IPS DF 19.7 (cell line): ENCODE data around the gene SHISAL2B.
"Not testable (repeated sequence)": the region's sequence is repeated elsewhere in the genome, so short reads cannot be mapped to it uniquely, and the experiment has no call there.

ENCODE experiments used
- DNase-seq: peaks from one replicate; pipeline ENCODE4 v3.0.0-alpha.2; 2013; ENCODE audit warnings: low read depth, low spot score

The SHISAL2B gene

DNA sequence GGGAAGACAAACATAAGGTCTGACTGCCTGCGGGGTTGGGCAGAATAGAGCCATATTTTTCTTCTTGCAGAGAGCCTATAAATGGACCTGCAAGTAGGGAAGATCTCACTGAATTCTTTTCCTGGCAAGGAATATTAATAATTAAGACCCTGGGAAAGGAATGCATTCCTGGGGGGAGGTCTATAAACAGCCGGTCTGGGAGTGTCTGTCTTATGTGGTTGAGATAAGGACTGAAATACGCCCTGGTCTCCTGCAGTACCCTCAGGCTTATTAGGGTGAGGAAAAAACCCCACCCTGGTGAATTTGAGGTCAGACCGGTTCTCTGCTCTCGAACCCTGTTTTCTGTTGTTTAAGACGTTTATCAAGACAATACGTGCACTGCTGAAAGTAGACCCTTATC, 6.1 kb downstream of the SHISAL2B start:
- DNase-seq = not testable (repeated sequence)

GRCh38 chr5:64700765-64701164, 10.5 kb downstream of the SHISAL2B start:
- no peak for DNase-seq

DNA sequence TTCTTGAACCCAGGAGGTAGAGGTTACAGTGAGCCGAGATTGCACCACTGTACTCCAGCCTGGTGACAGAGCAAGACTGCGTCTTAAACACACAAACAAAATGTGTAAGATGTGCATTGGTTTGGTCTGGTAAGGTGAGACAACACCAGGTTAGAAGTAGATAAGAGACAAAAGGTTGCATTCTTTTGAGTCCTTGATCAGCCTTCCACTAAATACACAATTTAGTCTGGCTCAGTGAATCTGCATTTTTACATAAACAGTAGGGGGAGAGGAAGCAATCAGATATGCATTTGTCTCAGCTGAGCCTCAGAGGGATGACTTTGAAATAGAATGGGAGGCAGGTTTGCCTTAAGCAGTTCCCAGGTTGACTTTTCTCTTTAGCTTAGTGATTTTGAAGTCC, 15.8 kb downstream of the SHISAL2B start:
- DNase-seq = not testable (repeated sequence)

DNA sequence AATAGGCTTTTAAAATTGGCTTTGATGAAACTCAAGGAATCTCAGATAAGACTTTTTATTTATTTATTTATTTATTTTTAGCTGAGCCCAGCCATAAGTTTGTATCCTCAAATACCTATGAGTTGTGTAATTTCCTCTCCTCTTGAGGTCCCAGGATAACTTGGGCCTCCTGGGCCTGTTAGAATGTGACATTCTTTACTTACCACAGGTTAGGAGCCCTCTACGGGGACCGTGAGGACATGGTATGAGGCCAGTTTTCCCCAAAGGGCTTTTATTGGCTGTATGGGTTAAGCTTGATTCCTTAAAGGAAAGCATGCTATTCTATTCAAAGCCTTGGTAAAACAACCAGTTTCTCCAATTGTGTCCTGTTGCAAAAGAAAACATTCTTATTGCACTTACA, 16.9 kb downstream of the SHISAL2B start:
- no peak for DNase-seq

- not testable (repeated sequence) for DNase-seq
These were observed 24.2 kb downstream of the SHISAL2B start for GRCh38 chr5:64714495-64714894.

DNA sequence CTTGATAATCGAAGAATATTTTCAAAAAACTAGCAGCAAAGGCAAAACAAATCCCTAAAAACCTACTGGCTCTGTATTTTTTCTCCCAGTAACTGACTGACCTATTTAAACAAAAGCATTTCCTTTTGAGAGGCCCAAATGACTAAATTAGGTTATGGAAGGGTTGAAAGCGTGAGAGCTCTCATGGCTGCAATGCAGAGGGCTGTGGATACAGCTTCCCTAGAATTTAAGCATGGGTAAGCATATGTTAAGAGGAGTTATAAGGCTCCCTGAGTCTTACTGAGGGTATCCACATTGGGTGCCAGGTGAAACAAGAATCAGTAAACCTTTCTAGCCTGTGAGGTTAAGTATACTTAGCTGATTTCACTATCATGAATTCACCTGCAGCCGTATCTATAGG, 32.3 kb downstream of the SHISAL2B start:
- DNase-seq = no peak

DNA sequence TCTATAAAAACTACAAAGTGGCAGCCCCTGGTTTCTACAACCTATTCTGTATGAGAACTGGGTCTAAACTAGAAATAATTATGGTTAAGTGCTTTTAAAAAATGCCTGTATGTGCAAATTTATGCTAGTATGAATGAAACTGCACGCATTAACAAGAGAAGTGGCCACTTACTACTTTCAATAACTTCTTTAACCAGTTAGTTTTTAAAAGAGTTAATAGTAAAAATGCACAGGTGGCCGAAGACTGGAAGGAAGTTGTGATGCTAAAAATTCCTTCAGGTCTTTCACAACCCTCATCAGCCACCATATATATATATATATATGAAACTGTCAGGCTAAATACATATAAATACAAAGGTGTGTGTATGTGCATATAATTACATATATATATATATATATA, 36.8 kb downstream of the SHISAL2B start:
- DNase-seq = no peak

- no peak for DNase-seq
These were observed 52.1 kb downstream of the SHISAL2B start for GRCh38 chr5:64742411-64742810.

GRCh38 chr5:64742821-64743220, 52.5 kb downstream of the SHISAL2B start:
- DNase-seq = no peak

GRCh38 chr5:64744914-64745313, 54.6 kb downstream of the SHISAL2B start:
- no peak for DNase-seq

DNA sequence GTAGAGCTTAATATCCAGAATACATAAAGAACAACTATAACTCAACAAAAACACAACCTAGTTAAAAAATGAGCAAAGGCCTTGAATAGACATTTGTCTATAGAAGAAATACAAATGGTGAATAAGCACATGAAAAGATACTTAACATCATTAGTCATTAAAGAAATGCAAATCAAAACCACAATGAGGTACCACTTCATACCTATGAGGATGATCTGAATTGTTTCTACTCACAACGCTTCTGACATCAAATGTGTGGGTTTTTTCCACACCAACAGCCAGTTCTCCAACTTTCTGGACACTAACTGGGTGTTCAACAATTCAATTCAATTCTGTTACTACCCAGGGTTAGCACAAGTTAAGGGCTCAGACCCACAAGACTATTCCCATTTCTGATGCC, 56.1 kb downstream of the SHISAL2B start:
- DNase-seq = no peak

DNA sequence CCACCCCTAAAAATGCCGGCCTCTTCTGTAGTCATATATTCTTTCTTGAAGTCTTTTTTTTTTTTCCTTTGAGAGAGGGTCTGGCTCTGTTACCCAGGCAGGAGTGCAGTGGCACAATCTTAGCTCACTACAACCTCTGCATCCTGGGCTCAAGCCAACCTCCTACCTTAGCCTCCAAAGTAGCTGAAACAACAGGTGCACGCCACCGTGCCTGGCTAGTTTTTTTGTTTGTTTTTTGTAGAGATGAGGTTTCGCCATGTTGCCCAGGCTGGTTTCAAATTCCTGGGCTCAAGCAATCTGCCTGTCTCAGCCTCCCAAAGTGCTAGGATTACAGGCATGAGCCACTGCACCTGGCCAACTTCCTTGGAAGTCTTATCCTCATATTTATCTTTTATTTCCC, 59.1 kb downstream of the SHISAL2B start:
- DNase-seq = no peak

DNA sequence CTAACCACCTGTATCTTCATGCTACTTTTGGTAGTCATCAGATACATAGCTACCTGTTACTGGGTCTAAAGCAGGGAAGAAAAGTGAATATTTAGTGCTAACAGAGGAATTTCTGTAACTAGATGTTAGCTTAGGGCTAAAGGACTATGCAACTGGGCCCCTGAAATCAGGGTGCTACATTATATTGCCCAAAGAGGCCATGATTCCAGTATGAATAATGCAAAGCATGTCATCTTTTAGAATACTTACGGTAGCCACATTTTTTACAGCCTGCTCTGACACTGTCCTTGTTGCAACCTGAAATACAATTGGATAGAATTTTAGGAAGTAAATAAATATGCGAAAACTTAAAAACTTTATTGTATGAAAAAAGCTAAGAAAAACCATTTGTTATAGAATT, 63.8 kb downstream of the SHISAL2B start:
- no peak for DNase-seq

GRCh38 chr5:64758901-64759300, 68.6 kb downstream of the SHISAL2B start:
- no peak for DNase-seq

DNA sequence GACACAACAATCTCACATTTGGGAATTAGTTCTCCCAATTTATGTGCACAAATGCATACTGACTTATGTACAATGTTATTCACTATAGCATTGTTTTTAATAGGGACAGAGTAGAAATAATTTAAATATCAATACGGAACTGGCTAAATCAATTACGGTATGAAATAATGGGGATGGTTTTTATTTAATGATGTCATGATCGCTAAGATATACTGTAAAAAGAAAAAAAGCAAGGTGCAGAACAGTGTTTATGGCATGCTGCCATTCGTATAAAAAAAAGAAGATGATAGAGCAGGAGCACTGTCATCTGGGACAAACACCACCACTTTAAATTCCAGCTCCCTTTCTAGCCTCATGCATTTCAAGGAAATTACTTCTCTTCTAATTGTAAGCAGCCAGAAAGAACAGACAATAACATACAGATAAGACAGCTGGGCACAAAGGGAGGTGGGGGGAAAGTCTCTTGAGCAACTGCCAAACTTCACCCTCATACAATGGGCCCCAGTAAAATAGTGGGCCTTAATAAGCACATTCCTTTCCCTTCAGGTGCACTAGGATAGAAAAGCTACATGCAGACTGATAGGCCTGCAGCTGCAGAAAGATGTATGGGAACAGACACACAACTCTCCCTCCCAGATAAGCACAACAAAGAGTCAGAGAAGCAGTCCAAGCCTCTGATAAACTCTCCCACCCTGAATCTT, 69.8 kb downstream of the SHISAL2B start:
- DNase-seq = no peak

- DNase-seq = no peak
These were observed 73.7 kb downstream of the SHISAL2B start for GRCh38 chr5:64763948-64764503.

DNA sequence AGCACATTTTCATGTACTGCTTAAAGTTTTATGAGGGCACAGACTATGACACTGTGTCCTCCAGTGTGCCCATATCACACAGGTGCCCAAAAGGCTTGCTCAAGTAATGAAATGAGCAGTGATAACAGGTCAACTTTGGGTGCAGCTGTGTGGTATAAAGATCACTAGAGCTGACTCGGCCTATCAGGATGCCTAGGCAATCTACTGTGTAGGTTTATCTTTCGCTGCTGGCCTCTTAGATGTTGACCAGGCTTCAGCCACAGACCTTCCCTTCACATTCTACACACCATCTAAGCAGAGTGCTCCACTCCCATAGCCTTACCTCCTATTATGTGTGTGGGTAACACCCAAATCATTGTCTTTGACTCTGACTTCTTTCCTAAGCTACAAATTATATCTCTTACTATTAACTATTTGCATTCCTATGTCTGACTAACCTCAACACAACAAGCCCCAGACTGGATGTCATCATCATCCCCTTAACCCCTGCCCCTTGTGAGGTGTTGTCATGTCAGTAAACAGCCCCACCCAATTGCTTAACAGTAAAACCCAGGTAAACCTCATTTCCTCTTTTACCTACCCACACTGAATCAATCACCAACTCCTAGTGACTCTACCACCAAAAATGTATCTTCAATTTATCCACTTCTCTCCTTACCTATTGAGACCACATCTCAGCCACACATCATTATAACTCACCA, 75.7 kb downstream of the SHISAL2B start:
- no peak for DNase-seq

DNA sequence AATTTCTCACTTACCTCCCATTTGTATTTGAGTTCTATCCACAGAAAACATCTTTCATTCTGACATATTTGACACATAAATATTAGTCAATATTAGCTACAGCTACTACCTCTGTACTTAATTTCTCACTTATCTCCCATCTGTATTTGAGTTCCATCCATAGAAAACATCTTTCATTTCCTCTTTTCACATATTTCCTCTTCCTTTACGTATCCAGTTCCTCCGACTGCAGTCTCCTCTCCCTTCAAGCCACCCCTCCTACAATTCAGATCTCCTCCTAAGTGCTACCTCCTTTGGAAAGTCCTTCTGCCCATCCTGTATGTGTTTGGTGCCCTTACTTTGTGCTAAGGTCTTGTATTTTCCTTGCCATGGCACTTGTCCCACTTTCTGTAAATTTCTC, 76.6 kb downstream of the SHISAL2B start:
- no peak for DNase-seq
